ENCODE results near the gene CCNF. TPM values are rescaled to one million over a fixed set of nuclear protein-coding genes. Genes with fewer than 3 reads are reported as not detected.

Gene CCNF
- total RNA-seq, 1 experiment from 2014 or later = 52.4 TPM

- ChIA-PET CTCF (no interaction called here), POLR2A (no interaction called here)
- TF ChIP-seq, protein P1, sequence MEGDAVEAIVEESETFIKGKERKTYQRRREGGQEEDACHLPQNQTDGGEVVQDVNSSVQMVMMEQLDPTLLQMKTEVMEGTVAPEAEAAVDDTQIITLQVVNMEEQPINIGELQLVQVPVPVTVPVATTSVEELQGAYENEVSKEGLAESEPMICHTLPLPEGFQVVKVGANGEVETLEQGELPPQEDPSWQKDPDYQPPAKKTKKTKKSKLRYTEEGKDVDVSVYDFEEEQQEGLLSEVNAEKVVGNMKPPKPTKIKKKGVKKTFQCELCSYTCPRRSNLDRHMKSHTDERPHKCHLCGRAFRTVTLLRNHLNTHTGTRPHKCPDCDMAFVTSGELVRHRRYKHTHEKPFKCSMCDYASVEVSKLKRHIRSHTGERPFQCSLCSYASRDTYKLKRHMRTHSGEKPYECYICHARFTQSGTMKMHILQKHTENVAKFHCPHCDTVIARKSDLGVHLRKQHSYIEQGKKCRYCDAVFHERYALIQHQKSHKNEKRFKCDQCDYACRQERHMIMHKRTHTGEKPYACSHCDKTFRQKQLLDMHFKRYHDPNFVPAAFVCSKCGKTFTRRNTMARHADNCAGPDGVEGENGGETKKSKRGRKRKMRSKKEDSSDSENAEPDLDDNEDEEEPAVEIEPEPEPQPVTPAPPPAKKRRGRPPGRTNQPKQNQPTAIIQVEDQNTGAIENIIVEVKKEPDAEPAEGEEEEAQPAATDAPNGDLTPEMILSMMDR (IDR thresholded peaks at IDR 0.05; ENCODE audit: insufficient read depth in 1 of 2, low read depth in 1 of 2, low read length in 1 of 2, severe bottlenecking in 1 of 2, unreplicated experiment in 1 of 2) = no peak
- Mint-ChIP-seq H3K4me3 (ENCODE audit: unreplicated experiment) (no peak overlapping the region), H3K36me3 (ENCODE audit: insufficient read depth, unreplicated experiment) (peaks cover 90% of the 10 kb centered on the region), H3K9me3 (ENCODE audit: unreplicated experiment) (no peaks in the 10 kb centered on the region), H3K4me1 (ENCODE audit: low read depth, unreplicated experiment) (no peaks in the 10 kb centered on the region), H3K27ac (ENCODE audit: unreplicated experiment) (peak overlapping the region; percentile 42), H3K27me3 (ENCODE audit: insufficient read depth, unreplicated experiment) (no peaks in the 10 kb centered on the region)
- DNase-seq = no peak
- no peak overlapping the region for H3K4me3 ChIP-seq (ENCODE audit: low read depth, low read length)
- no TSS peak for BruUV-seq (replicated peaks)
- peaks cover 5% of the 10 kb centered on the region for H3K36me3 ChIP-seq (ENCODE audit: control insufficient read depth, insufficient read depth, low read length)
- H3K27me3 ChIP-seq (replicated peaks; ENCODE audit: control insufficient read depth, insufficient read depth, low read length) = no peaks in the 10 kb centered on the region
- H3K9me3 ChIP-seq = no peaks in the 10 kb centered on the region
- H3K4me1 ChIP-seq = no peaks in the 10 kb centered on the region
- intact Hi-C loops (cut with micrococcal nuclease; ENCODE audit: unreplicated experiment) = no loop called here
Observed at GRCh38 chr16:2447920-2448583, 18.8 kb downstream of the CCNF start.

DNA sequence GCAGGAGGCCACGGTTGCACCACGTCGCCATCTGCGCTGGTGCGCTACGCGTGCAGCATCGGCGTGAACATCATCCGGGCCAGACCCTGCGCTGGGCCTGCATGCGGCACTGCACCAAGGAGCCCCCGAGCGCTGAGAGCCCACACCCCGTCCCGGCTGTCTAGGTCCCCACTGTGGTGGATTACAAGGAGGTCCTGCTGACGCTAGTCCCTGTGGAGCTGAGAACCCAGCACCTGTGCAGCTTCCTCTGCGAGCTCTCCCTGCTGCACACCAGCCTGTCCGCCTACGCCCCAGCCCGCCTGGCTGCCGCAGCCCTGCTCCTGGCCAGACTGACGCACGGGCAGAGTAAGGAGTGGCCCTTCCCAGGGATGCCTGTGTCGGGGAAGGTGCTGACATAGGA, 19.9 kb downstream of the CCNF start:
- H3K9me3 ChIP-seq = no peaks in the 10 kb centered on the region
- TF ChIP-seq, protein P1 (IDR thresholded peaks at IDR 0.05; ENCODE audit: insufficient read depth in 1 of 2, low read depth in 1 of 2, low read length in 1 of 2, severe bottlenecking in 1 of 2, unreplicated experiment in 1 of 2) = no peak
- Mint-ChIP-seq H3K4me1 (ENCODE audit: low read depth, unreplicated experiment) (no peaks in the 10 kb centered on the region), H3K27ac (ENCODE audit: unreplicated experiment) (peak overlapping the region; percentile 42), H3K9me3 (ENCODE audit: unreplicated experiment) (no peaks in the 10 kb centered on the region), H3K36me3 (ENCODE audit: insufficient read depth, unreplicated experiment) (peaks cover 89% of the 10 kb centered on the region), H3K4me3 (ENCODE audit: unreplicated experiment) (no peak overlapping the region), H3K27me3 (ENCODE audit: insufficient read depth, unreplicated experiment) (no peaks in the 10 kb centered on the region)
- no peak overlapping the region for H3K4me3 ChIP-seq (ENCODE audit: low read depth, low read length)
- DNase-seq = no peak
- H3K36me3 ChIP-seq (ENCODE audit: control insufficient read depth, insufficient read depth, low read length) = peaks cover 3% of the 10 kb centered on the region
- POLR2A ChIA-PET = no interaction called here
- H3K4me1 ChIP-seq = no peaks in the 10 kb centered on the region
- CTCF ChIA-PET = no interaction called here
- no TSS peak for BruUV-seq (replicated peaks)
- no peaks in the 10 kb centered on the region for H3K27me3 ChIP-seq (replicated peaks; ENCODE audit: control insufficient read depth, insufficient read depth, low read length)
- intact Hi-C loops (cut with micrococcal nuclease; ENCODE audit: unreplicated experiment) = no loop called here

GRCh38 chr16:2450535-2450934, 21.3 kb downstream of the CCNF start:
- Mint-ChIP-seq H3K27me3 (ENCODE audit: insufficient read depth, unreplicated experiment) (no peaks in the 10 kb centered on the region), H3K4me1 (ENCODE audit: low read depth, unreplicated experiment) (no peaks in the 10 kb centered on the region), H3K9me3 (ENCODE audit: unreplicated experiment) (no peaks in the 10 kb centered on the region), H3K27ac (ENCODE audit: unreplicated experiment) (no peak overlapping the region), H3K4me3 (ENCODE audit: unreplicated experiment) (no peak overlapping the region), H3K36me3 (ENCODE audit: insufficient read depth, unreplicated experiment) (peaks cover 89% of the 10 kb centered on the region)
- ChIA-PET CTCF (no interaction called here), POLR2A (interaction anchor here (0.6 to 1.1 kb wide), 2 partner anchors 9 to 181 kb away, joined by 3 to 4 read pairs; no protein-coding TSS in a partner anchor)
- BruUV-seq (replicated peaks) = no TSS peak
- intact Hi-C loops (cut with micrococcal nuclease; ENCODE audit: unreplicated experiment) = no loop called here
- TF ChIP-seq, protein P1 (IDR thresholded peaks at IDR 0.05; ENCODE audit: insufficient read depth in 1 of 2, low read depth in 1 of 2, low read length in 1 of 2, severe bottlenecking in 1 of 2, unreplicated experiment in 1 of 2) = no peak
- no peak overlapping the region for H3K4me3 ChIP-seq (ENCODE audit: low read depth, low read length)
- H3K4me1 ChIP-seq = no peaks in the 10 kb centered on the region
- H3K36me3 ChIP-seq (ENCODE audit: control insufficient read depth, insufficient read depth, low read length) = peaks cover 2% of the 10 kb centered on the region
- no peaks in the 10 kb centered on the region for H3K27me3 ChIP-seq (replicated peaks; ENCODE audit: control insufficient read depth, insufficient read depth, low read length)
- no peak for DNase-seq
- no peaks in the 10 kb centered on the region for H3K9me3 ChIP-seq
